Mesodermal cell (in vitro differentiated cells): Measurements from ENCODE around the gene TTC7B.

ENCODE experiments used
- H3K27ac ChIP-seq: 2 replicates; pipeline ENCODE4 v1.7.0; 2013; ENCODE audit warnings: mild to moderate bottlenecking, low read depth, low read length, moderate library complexity; ENCODE audit not compliant: severe bottlenecking
- H3K36me3 ChIP-seq: 2 replicates; pipeline ENCODE4 v1.7.1; 2013; ENCODE audit warnings: mild to moderate bottlenecking, low read length, moderate library complexity; ENCODE audit not compliant: control insufficient read depth, insufficient read depth
- H3K4me1 ChIP-seq: one replicate; pipeline ENCODE4 v1.7.1; 2013; ENCODE audit warnings: mild to moderate bottlenecking, low read length; ENCODE audit not compliant: insufficient read depth, control insufficient read depth, poor library complexity, severe bottlenecking
- H3K4me3 ChIP-seq: 2 replicates; pipeline ENCODE4 v1.7.0; 2013; ENCODE audit warnings: low read length, control low read depth, mild to moderate bottlenecking; ENCODE audit not compliant: insufficient read depth, poor library complexity, severe bottlenecking; ENCODE audit errors: extremely low read depth
- H3K9me3 ChIP-seq: 2 replicates; pipeline ENCODE4 v1.7.1; 2013; ENCODE audit warnings: mild to moderate bottlenecking, low read length, moderate library complexity; ENCODE audit not compliant: control insufficient read depth
- WGBS, 2 experiments: methylation state at CpG; one replicate each; pipeline ENCODE4 v1.1.5; 2013; ENCODE audit warnings: missing lambda C conversion rate in 2 of 2; ENCODE audit not compliant: insufficient coverage in 2 of 2; 5-methylcytosine and 5-hydroxymethylcytosine counted together

TTC7B gene

GRCh38 chr14:90659156-90659555 lies 157.1 kb downstream of the TTC7B start:
- H3K4me3 ChIP-seq = no peak overlapping the region
- peaks cover 9% of the 10 kb centered on the region for H3K4me1 ChIP-seq
- H3K27ac ChIP-seq = no peak overlapping the region
- whole genome bisulfite sequencing, 2 experiments = 82 to 84% methylated on average over 2 of the region's 2 CpGs
- peaks cover 22% of the 10 kb centered on the region for H3K36me3 ChIP-seq
- no peaks in the 10 kb centered on the region for H3K9me3 ChIP-seq

GRCh38 chr14:90658541-90658967 lies 157.7 kb downstream of the TTC7B start:
- H3K36me3 ChIP-seq = peaks cover 23% of the 10 kb centered on the region

DNA sequence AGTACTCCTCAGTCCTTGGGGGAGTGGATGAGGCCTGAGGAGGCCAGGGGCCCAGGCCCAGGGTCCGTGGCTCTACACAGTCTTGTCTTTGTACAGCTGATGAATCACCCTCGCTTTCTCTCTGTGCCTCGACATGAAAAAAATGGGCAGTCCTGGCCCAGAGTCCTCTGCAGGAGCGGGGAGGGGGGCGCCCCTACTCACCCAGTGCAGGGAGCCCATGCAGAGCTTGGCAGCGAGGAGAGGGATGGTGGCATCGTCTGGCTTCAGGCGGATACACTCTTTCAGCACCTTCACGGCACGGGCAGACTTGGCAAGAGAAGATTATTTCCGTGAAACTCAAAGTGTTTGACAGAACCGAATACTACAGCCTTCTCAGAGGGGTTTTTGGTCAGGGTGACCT lies 159.3 kb downstream of the TTC7B start:
- Histone ChIP-seq H3K4me3 (no peak overlapping the region), H3K9me3 (no peaks in the 10 kb centered on the region), H3K27ac (no peak overlapping the region), H3K36me3 (peaks cover 34% of the 10 kb centered on the region), H3K4me1 (peaks cover 9% of the 10 kb centered on the region)
- WGBS, 2 experiments = 91 to 92% methylated on average over 12 of the region's 12 CpGs

More at GRCh38 chr14:90658541-90658967, 157.7 kb downstream of the TTC7B start:
- H3K4me3 ChIP-seq = no peak overlapping the region
- WGBS, 2 experiments = 71 to 83% methylated on average over 4 to 5 of the region's 8 CpGs
- no peak overlapping the region for H3K27ac ChIP-seq
- no peaks in the 10 kb centered on the region for H3K9me3 ChIP-seq
- peaks cover 9% of the 10 kb centered on the region for H3K4me1 ChIP-seq

DNA sequence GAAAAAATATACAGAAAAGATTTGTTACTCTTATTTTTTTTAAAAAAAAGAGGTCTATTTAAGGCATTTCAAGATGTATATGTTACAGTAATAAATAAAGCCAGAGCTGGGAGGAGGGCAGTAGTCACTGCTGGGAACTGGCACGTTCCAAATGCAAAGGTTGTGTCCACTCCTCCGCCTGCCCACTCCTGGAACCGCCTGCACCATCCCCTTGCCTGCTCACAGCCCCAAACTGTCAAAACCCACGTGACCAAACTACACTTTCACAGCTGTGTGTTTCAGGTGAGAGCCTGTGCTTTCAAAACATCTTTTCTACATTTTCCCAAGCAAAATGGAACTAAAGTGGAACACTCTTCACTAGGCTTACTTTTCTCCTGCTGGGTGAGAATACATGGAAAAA lies 160.4 kb downstream of the TTC7B start:
- Histone ChIP-seq H3K27ac (no peak overlapping the region), H3K4me1 (peaks cover 9% of the 10 kb centered on the region), H3K4me3 (no peak overlapping the region), H3K36me3 (peaks cover 40% of the 10 kb centered on the region), H3K9me3 (no peaks in the 10 kb centered on the region)
- WGBS, 2 experiments = 83 to 94% methylated on average over 3 to 4 of the region's 4 CpGs

DNA sequence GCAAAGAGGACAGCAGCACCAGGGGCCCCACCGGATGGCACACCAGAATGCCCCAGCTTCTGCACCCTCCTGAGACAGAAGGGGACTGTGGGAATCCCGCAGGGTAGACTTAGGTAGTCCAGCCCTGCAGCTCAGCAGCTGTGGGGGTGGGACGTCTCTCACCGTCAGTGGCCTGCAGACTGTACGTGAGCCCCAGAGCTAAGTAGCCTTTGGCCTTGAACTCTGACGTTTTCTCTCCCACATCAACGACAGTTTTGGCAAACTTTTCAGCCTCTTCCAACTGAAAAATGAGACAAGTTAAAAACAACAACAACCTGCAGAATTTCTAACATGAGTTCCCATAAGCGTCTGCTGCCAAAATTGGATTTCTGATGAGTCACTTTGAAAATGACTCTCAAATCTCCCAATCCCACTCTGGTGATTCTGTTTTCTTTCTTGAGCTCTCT lies 161.4 kb downstream of the TTC7B start:
- WGBS, 2 experiments = 89 to 91% methylated on average over 8 of the region's 8 CpGs
- Histone ChIP-seq H3K27ac (no peak overlapping the region), H3K4me3 (no peak overlapping the region), H3K9me3 (no peaks in the 10 kb centered on the region), H3K4me1 (peaks cover 9% of the 10 kb centered on the region), H3K36me3 (peaks cover 50% of the 10 kb centered on the region)

DNA sequence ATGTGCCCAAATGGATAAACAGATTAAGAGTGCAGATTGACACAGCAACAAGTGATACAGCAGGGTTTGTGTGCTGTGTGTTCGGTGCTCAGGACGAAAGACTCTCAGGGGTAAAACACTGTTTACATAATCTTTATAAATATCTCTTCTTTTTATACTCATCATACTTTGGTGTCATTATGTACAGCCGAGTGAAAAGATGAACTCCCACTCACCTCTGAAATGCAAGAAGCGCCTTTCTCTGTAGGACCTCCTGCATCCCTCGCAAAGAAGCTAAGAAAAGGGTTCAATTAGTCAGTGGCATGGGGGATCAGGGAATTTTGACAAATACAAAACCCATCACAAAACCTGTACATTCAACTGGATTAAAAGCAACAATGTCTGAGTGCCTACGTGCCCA lies 163.6 kb downstream of the TTC7B start:
- WGBS, 2 experiments = 100% methylated on average over 2 of the region's 6 CpGs; no CpG with 5 or more reads in 1 of the 2 experiments
- no peak overlapping the region for H3K27ac ChIP-seq
- peaks cover 54% of the 10 kb centered on the region for H3K36me3 ChIP-seq
- H3K4me3 ChIP-seq = no peak overlapping the region
- peaks cover 5% of the 10 kb centered on the region for H3K4me1 ChIP-seq
- H3K9me3 ChIP-seq = no peaks in the 10 kb centered on the region

- Histone ChIP-seq H3K27ac (no peak overlapping the region), H3K36me3 (peaks cover 54% of the 10 kb centered on the region)
- 87 to 89% methylated on average over 3 to 6 of the region's 9 CpGs for WGBS, 2 experiments
These were observed 164.2 kb downstream of the TTC7B start for GRCh38 chr14:90651976-90652560.

GRCh38 chr14:90651271-90651804 lies 164.9 kb downstream of the TTC7B start:
- 88 to 96% methylated on average over 2 to 5 of the region's 5 CpGs for WGBS, 2 experiments
- Histone ChIP-seq H3K4me1 (peaks cover under 1% of the 10 kb centered on the region), H3K27ac (no peak overlapping the region), H3K9me3 (no peaks in the 10 kb centered on the region), H3K4me3 (no peak overlapping the region), H3K36me3 (peaks cover 53% of the 10 kb centered on the region)

More at GRCh38 chr14:90651976-90652560, 164.2 kb downstream of the TTC7B start:
- no peak overlapping the region for H3K4me3 ChIP-seq
- no peaks in the 10 kb centered on the region for H3K9me3 ChIP-seq
- peaks cover 4% of the 10 kb centered on the region for H3K4me1 ChIP-seq

- WGBS, 2 experiments = 87 to 93% methylated on average over 3 of the region's 3 CpGs
- peaks cover 9% of the 10 kb centered on the region for H3K4me1 ChIP-seq
- H3K27ac ChIP-seq = no peak overlapping the region
These were observed 166.6 kb downstream of the TTC7B start for GRCh38 chr14:90649557-90650135.

GRCh38 chr14:90649083-90649482 lies 167.1 kb downstream of the TTC7B start:
- H3K4me3 ChIP-seq = no peak overlapping the region
- peaks cover 9% of the 10 kb centered on the region for H3K4me1 ChIP-seq
- H3K27ac ChIP-seq = no peak overlapping the region
- no peaks in the 10 kb centered on the region for H3K9me3 ChIP-seq
- WGBS, 2 experiments = 87 to 93% methylated on average over 3 to 4 of the region's 4 CpGs
- H3K36me3 ChIP-seq = peaks cover 56% of the 10 kb centered on the region

More at GRCh38 chr14:90649557-90650135, 166.6 kb downstream of the TTC7B start:
- H3K36me3 ChIP-seq = peaks cover 56% of the 10 kb centered on the region
- no peaks in the 10 kb centered on the region for H3K9me3 ChIP-seq
- H3K4me3 ChIP-seq = no peak overlapping the region

DNA sequence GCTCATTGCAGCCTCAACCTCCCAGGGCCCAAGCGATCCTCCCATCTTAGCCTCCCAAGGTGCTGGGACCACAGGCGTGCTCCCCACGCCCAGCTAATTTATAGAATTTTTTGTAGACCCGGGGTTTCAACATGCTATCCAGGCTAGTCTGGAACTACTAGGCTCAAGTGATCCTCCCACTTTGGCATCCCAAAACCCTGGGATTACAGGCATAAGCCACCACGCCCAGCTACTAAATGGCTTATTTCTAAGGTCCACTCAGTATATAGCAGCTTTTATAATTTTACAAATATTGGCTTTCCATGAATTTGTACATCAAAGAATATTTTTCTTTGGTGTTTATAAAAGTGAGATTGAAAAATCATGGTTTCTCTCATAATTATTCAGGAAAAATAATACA lies 167.8 kb downstream of the TTC7B start:
- WGBS, 2 experiments = 95 to 96% methylated on average over 4 to 5 of the region's 5 CpGs
- Histone ChIP-seq H3K27ac (no peak overlapping the region), H3K4me1 (peaks cover 9% of the 10 kb centered on the region), H3K4me3 (no peak overlapping the region), H3K36me3 (peaks cover 57% of the 10 kb centered on the region), H3K9me3 (no peaks in the 10 kb centered on the region)
